Head of caudate nucleus (tissue), 42 donors: ENCODE data around the gene C11orf16.
"Not testable (repeated sequence)": the region's sequence is repeated elsewhere in the genome, so short reads cannot be mapped to it uniquely, and the experiment has no call there.

Experiments used
- DNase-seq, 42 donors: peaks; one replicate each; pipeline versions ENCODE4 v3.0.0 to v3.0.0-alpha.2; 2020 to 2021; ENCODE audit warnings: mixed read lengths in 7 of 42
- intact Hi-C: fragments of 100-400 bp; cut with DNase I; formaldehyde crosslinking; loops from one replicate; pipeline ENCODE4 v1.15.0; 2022

The C11orf16 gene

DNA sequence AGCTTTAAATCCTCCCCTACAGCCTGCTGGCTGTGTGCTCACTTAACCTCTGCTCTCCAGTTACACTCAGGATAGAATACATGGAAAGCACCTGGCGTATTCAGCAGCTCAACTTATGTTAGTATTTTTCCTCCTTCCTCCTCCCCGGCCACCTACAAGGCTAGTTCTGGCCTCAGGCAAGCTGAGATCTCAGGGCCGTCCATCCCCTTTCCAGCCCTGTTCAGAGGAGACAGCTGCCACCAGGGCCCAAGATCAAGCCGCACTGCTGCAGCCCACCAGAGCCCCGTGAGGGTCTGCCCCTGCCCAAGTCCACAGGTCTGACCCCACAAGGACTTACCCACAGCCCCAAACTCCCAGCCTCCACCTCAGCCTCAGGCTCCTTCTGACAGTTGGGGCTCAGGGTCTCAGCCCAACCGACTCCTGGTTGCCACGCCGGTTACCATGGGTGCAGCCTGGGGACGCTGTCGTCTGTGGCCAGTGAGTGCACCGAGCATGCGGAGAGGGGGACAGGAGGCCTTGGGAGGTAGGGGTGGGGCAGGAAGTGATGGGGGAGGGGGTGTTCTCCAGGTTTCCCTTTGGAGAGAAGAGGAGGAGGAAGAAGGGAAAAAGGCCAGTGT, at the start of gene C11orf16:
Gene C11orf16, minus strand, starts transcription at position 384 of the 617 bp plus-strand sequence. CDS start 639 bp downstream, outside the sequence.
- DNase-seq, result no peak
- intact Hi-C loops, result no loop called here

GRCh38 chr11:8980485-8980884, 47.7 kb upstream of the C11orf16 start:
- intact Hi-C loops, result no loop called here
- no peak for DNase-seq

DNA sequence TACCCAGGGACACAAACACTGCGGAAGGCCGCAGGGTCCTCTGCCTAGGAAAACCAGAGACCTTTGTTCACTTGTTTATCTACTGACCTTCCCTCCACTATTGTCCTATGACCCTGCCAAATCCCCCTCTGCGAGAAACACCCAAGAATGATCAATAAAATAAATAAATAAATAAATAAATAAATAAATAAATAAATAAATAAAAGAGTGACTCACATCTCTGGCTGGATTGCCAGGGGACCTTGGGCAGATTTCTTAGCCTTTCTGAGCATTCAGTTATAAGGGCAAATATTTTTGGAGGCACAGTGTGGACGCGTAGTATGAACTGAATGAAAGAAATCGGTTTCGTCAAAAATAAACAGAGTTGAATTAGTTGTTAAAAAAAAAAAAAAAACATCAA, 46.6 kb upstream of the C11orf16 start:
- DNase-seq, intact Hi-C loops: not testable (repeated sequence)

DNA sequence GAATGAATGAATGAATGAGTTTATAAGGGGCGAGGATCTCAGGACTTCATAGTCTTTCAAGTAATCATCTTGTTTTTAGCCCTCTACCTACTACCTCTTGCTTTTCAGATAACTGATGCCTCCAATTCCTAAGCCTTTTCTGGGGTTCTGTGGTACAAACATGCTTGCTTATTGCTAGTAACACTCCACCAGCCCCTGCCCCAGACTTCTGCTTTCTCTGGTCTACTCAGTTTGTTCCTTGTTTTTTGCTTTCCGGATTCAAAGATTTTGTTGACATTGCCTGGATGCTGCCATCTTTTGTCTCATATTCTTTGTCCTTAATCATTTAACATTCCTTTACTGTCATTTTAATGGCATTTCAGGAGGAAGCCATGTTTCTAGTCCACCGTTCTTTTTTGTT, 40.4 kb upstream of the C11orf16 start:
- intact Hi-C loops, result no loop called here
- DNase-seq, result no peak

DNA sequence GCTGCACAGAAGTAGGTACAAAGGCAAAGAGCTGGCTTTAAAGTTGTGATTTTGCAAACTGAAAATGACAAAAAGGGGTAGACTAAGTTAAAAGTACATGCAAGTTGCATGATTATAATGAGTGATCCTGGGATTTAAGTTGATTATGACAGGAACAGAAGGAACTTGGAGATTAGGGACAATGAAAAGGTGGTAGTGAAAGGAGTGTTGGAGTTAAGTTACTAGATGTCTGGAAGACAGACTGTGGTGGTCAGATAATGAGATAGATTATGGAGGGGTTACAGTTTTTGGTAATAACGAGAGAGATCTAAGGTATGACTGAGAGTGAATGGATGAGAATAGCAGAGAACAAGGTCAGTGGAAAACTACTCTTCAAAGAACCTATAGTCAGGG, 39.2 kb upstream of the C11orf16 start:
- intact Hi-C loops, result no loop called here
- DNase-seq, result no peak

DNA sequence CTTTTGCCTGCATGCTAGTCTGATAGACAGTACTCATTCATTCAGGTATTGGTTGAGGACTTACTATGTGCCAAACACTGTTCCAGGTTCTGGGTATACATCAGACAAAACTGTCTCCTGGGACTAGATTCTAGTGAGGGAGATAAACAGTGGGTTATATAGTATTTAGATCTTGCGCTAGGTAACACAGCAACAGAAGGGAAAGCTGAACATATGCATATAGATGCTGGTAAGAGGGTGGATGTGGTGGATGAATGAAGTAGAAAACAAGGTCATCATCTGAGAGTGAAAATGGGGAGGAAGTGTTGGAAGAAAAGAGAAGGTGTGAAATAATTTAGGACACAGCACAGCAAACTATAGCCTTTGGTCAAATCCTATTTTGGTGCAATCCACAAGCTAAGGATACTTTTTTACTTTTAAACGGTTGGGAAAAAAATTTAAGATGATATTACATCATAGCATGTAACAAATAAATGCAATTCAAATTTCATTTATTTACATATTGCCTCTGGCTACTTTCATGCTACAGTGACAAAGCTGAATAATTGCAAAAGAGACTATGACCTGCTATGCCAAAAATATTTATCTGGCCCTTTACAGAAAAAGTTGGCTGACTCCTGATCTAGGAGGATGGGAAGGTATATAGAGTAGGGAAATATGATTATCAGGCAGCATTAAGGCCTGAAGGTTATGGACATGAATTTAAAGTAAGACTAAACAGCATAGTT, 38.6 kb upstream of the C11orf16 start:
- intact Hi-C loops, result no loop called here
- no peak for DNase-seq

GRCh38 chr11:8967184-8967583, 34.4 kb upstream of the C11orf16 start:
- DNase-seq, result no peak
- intact Hi-C loops, result no loop called here

- intact Hi-C loops, result no loop called here
These were observed 31.9 kb upstream of the C11orf16 start, which contains the start of gene TMEM9B for GRCh38 chr11:8964324-8965320. TSS of gene TMEM9B (minus strand) at chr11:8964442. CDS start at chr11:8964313, 129 bp downstream.

GRCh38 chr11:8963569-8964323, 31.0 kb upstream of the C11orf16 start:
- intact Hi-C loops, result no loop called here
- DNase-seq, result peak in 34 of 42 donors; percentile 64 to 93 (median 80)

More at GRCh38 chr11:8964324-8965320, 31.9 kb upstream of the C11orf16 start, which contains the start of gene TMEM9B:
- peak; percentile 80 to 96 (median 92) for DNase-seq

- intact Hi-C loops, result no loop called here
- DNase-seq, result no peak
These were observed 30.1 kb upstream of the C11orf16 start for GRCh38 chr11:8962841-8963240.

- no peak for DNase-seq
- intact Hi-C loops, result no loop called here
These were observed 28.7 kb upstream of the C11orf16 start for GRCh38 chr11:8961401-8961800.

DNA sequence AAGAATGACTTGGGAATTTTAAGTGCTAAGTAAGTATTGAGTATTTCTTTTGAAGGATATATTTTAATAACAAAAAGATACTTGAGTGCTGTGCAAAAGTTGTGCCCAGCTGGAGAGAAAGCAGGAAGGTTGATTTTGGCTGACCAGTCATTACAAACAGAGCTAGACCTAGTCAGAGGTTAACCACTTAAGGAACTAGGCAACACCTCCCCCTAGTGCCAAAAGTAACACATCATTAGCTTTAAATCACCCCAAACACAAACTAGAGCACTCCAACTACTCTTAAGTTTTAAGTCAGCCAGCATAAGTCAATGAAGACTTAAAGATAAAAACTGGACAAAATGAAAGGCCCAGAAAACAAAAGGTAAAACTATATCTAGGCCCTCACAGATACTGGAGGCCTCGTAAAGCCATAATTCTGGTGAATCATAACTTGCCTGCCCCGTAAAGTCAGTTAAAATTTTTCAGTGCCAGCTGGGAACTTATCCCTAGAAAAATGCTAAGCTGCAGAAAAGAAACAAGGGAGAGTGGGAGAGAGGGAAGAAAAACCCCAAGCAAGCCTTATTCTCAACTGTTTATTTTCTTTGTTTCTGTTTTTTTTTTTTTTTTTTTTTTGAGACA, 26.9 kb upstream of the C11orf16 start:
- peak in 8 of 42 donors; percentile 10 to 45 (median 20) for DNase-seq
- intact Hi-C loops, result no loop called here

DNA sequence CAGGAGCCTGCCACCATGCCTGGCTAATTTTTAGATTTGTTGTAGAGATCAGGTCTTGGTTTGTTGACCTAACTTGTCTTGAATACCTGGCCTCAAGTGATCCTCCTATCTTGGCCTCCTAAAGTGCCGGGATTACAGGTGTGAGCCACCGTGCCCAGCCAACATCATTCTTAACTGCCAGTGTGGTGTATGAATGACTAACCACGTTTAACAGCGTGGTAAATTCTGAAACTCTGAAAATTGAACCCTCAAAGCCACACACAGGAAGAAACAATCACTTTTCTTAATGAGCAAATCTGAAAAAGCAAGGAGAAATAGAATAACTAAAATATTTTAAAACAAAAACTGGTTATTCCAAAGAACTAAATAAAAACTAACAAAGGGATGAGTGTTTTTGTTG, 24.1 kb upstream of the C11orf16 start:
- intact Hi-C loops, result no loop called here
- no peak for DNase-seq

DNA sequence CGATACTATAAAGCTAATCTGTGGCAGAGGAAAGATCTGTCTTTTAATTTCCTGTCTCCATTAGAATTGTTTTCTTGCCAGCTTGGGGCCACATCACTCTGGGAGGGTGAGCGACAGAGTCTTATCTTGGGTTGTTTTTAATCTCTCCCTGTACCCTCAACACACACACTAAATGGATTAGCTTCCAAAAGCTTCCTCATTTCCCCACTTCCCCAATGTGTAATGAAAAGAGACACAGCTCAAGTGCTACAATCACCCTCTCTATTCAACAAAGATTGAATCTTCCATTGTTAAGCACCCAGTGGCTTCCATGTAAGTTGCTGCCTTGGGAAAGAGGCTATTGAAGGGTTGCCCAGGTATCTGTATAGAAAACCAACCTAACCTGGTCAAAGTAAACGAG, 16.1 kb upstream of the C11orf16 start:
- intact Hi-C loops, result no loop called here
- DNase-seq, result no peak

DNA sequence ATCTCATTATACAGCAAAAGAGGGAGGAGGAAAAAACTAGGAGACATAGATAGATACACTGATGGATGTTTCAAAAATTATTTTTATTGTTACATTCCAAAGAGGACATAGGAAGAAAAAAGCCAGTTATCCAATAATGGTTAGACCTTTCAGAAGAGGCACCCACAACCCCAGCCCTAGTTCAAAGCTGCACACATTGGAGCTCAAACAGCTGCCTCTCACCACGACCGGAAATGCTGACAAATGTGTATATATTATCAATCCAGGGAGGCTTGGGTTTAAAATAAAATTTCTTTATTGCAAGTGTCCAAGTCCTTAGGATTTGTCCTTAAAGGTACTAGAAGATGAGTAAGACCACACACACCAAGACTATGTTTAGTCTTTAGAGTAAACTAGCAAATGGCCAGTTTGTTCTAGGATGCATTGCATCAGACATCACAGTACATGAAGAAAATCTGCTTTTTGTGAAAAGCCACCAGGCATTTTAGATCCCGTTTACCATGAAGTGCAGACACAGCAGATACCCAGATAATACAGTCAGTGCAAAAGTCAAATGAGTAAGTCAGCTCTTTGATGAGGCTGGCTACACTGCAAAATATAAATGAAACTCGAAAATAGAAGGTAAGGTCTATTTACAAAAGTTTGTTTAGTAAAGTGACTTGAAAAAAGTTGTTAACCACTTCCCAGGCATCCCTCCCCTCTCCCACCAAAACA, 14.6 kb upstream of the C11orf16 start:
- intact Hi-C loops, result no loop called here
- peak in 1 of 42 donors; percentile 26 for DNase-seq

DNA sequence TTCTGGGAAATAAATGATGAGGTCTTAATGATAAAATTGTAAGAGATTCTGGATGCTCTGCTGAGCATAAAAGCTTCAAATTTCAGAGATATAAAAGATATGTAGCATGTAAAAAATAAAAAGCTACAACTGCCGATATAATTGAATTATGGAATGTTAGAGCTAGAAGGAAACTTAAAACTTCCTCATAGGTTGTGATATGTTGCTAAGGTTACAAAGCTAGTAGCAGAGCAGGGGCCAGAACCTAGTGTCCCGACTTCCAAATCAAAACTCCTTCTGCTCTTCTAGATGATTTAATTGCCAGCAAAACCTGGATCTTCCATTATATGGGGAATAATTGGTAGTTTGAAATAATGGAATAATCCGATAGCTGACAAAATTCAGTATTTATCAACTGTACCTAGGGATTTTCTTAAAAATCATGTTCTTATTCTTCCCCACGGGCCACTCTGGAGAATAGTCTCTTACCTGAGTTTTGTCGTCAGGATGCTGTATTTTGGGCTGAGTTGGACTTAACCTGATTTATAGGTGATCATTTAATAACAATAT, 9.8 kb upstream of the C11orf16 start, which contains the start of gene ASCL3:
Gene ASCL3, minus strand, starts transcription at position 499 of the 549 bp plus-strand sequence. CDS start 4,855 bp downstream, outside the sequence.
- intact Hi-C loops, result no loop called here

More for the DNA sequence above, 9.8 kb upstream of the C11orf16 start, which contains the start of gene ASCL3:
- no peak for DNase-seq
